GM23338 (cell line): ENCODE measurements around the gene PTPN12. TPM values are rescaled to one million over a fixed set of nuclear protein-coding genes. Genes with fewer than 3 reads are reported as not detected.
A peak's percentile ranks its signal among the peaks of the same experiment; 100 is the strongest.

ENCODE experiments used
- ATAC-seq: fragments of 200-7000 bp; cut with Tn5 transposase; 3 replicates; pipeline ENCODE4 v1.9.1; 2020
- DNase-seq: peaks from one replicate; pipeline ENCODE4 v3.0.0-alpha.2; 2015; ENCODE audit warnings: low spot score
- H2AFZ ChIP-seq: fragments of 200-600 bp; sonication (generic); 2 replicates; pipeline ENCODE4 v1.8.0; 2016; ENCODE audit warnings: antibody characterized with exemption, mild to moderate bottlenecking, moderate library complexity
- H3F3A ChIP-seq: fragments of 200-600 bp; sonication (generic); replicated peaks from 2 replicates; pipeline ENCODE4 v1.8.0; 2017; ENCODE audit warnings: antibody characterized with exemption, mixed run types, low read depth
- H3K27ac ChIP-seq: fragments of 200-600 bp; sonication (generic); 2 replicates; pipeline ENCODE4 v1.6.1; 2016; ENCODE audit warnings: low read depth
- H3K27me3 ChIP-seq: fragments of 200-600 bp; sonication (generic); 2 replicates; pipeline ENCODE4 v1.8.0; 2016; ENCODE audit warnings: mild to moderate bottlenecking, mixed run types, moderate library complexity; ENCODE audit not compliant: insufficient read depth
- H3K36me3 ChIP-seq: fragments of 200-600 bp; sonication (generic); 2 replicates; pipeline ENCODE4 v1.8.0; 2016; ENCODE audit warnings: mild to moderate bottlenecking; ENCODE audit not compliant: insufficient read depth
- H3K4me1 ChIP-seq: fragments of 200-600 bp; sonication (generic); 2 replicates; pipeline ENCODE4 v1.8.0; 2016; ENCODE audit warnings: mild to moderate bottlenecking, moderate library complexity; ENCODE audit not compliant: insufficient read depth
- H3K4me2 ChIP-seq: fragments of 200-600 bp; sonication (generic); 2 replicates; pipeline ENCODE4 v1.7.1; 2017; ENCODE audit warnings: mixed run types
- H3K4me3 ChIP-seq: fragments of 200-600 bp; sonication (generic); 2 replicates; pipeline ENCODE4 v1.6.1; 2016; ENCODE audit warnings: mixed run types
- H3K79me2 ChIP-seq: fragments of 200-600 bp; sonication (generic); replicated peaks from 2 replicates; pipeline ENCODE4 v1.8.0; 2017; ENCODE audit warnings: mild to moderate bottlenecking; ENCODE audit not compliant: insufficient read depth
- H3K9me2 ChIP-seq: fragments of 200-600 bp; sonication (generic); 2 replicates; pipeline ENCODE4 v1.8.0; 2017; ENCODE audit not compliant: insufficient read depth
- H4K20me1 ChIP-seq: fragments of 200-600 bp; sonication (generic); replicated peaks from 2 replicates; pipeline ENCODE4 v1.8.0; 2017; ENCODE audit warnings: mild to moderate bottlenecking; ENCODE audit not compliant: insufficient read depth
- H3K27ac Mint-ChIP-seq: 2 replicates; pipeline ENCODE4 v1.8.0; 2020; ENCODE audit warnings: inconsistent platforms, mild to moderate bottlenecking, moderate library complexity, mixed read lengths
- H3K27me3 Mint-ChIP-seq: 3 replicates; pipeline ENCODE4 v1.8.0; 2022; ENCODE audit warnings: low read depth, mild to moderate bottlenecking, moderate library complexity, mixed read lengths, inconsistent platforms; ENCODE audit not compliant: insufficient read depth, poor library complexity
- H3K36me3 Mint-ChIP-seq: 3 replicates; pipeline ENCODE4 v1.8.0; 2021; ENCODE audit warnings: low read depth, mild to moderate bottlenecking, inconsistent platforms, moderate library complexity, mixed read lengths
- H3K4me1 Mint-ChIP-seq: 3 replicates; pipeline ENCODE4 v1.8.0; 2020; ENCODE audit warnings: mild to moderate bottlenecking, inconsistent platforms, mixed read lengths
- H3K4me3 Mint-ChIP-seq: 3 replicates; pipeline ENCODE4 v1.8.0; 2021; ENCODE audit warnings: moderate library complexity, mild to moderate bottlenecking, inconsistent platforms, mixed read lengths
- H3K9me3 Mint-ChIP-seq: 3 replicates; pipeline ENCODE4 v1.8.0; 2020; ENCODE audit warnings: moderate library complexity, mild to moderate bottlenecking, inconsistent platforms, mixed read lengths
- CREB1 ChIP-seq: fragments of 250-450 bp; sonication (Bioruptor Pico); IDR thresholded peaks from 2 replicates; pipeline ENCODE4 v1.5.0; 2020; ENCODE audit warnings: low read depth, mild to moderate bottlenecking, moderate library complexity
- CTCF ChIP-seq, 2 experiments: fragments of 200-600 bp in 1 of 2; sonication (generic) in 1 of 2; conservative IDR thresholded peaks; 2 replicates each; pipeline versions ENCODE4 v1.5.1 to v1.6.1; 2016 to 2017; ENCODE audit warnings: antibody characterized with exemption in 2 of 2, low read depth in 2 of 2, mild to moderate bottlenecking in 2 of 2, moderate library complexity in 1 of 2
- ETS1 ChIP-seq: IDR thresholded peaks from 2 replicates; pipeline ENCODE4 v1.6.1; 2016; ENCODE audit warnings: antibody characterized with exemption
- EZH2phosphoT487 ChIP-seq: fragments of 200-600 bp; sonication (generic); IDR thresholded peaks from one replicate; pipeline ENCODE4 v1.8.1; 2018; ENCODE audit warnings: antibody characterized with exemption; ENCODE audit not compliant: unreplicated experiment
- JUNB ChIP-seq: IDR thresholded peaks from one replicate; pipeline ENCODE4 v1.6.1; 2016; ENCODE audit warnings: antibody characterized with exemption; ENCODE audit not compliant: unreplicated experiment
- NANOG ChIP-seq: IDR thresholded peaks from 2 replicates; pipeline ENCODE4 v1.6.1; 2016; ENCODE audit warnings: antibody characterized with exemption, borderline replicate concordance
- POLR2AphosphoS5 ChIP-seq: IDR thresholded peaks from 2 replicates; pipeline ENCODE4 v1.6.1; 2016; ENCODE audit warnings: antibody characterized with exemption, low read depth
- REST ChIP-seq: IDR thresholded peaks from one replicate; pipeline ENCODE4 v1.6.1; 2018; ENCODE audit warnings: antibody characterized with exemption; ENCODE audit not compliant: unreplicated experiment
- STAT1 ChIP-seq: IDR thresholded peaks from one replicate; pipeline ENCODE4 v1.6.1; 2016; ENCODE audit warnings: antibody characterized with exemption; ENCODE audit not compliant: unreplicated experiment
- ZNF114 ChIP-seq: fragments of 250-450 bp; sonication (Bioruptor Pico); IDR thresholded peaks from 2 replicates; pipeline ENCODE4 v1.5.0; 2020; ENCODE audit warnings: mild to moderate bottlenecking, moderate library complexity
- ZNF331 ChIP-seq: fragments of 250-450 bp; sonication (Bioruptor Pico); IDR thresholded peaks from 2 replicates; pipeline ENCODE4 v1.5.0; 2020; ENCODE audit warnings: low read depth, mild to moderate bottlenecking, moderate library complexity
- ZNF462 ChIP-seq: fragments of 250-450 bp; sonication (Bioruptor Pico); IDR thresholded peaks from 2 replicates; pipeline ENCODE4 v1.5.0; 2020; ENCODE audit warnings: mild to moderate bottlenecking, moderate library complexity
- polyA plus RNA-seq: library from polyadenylated mRNA; unstranded; fragments of >200 nt; fragmentation: Nextera tagmentation; extraction: Ambion mirVana; gene quantifications from 2 replicates; pipeline ENCODE4 v1.2.1, GENCODE V29; 2016
- total RNA-seq: library from RNA; depleted of rRNA; stranded (reverse); fragments of >200 nt; shearing (Covaris generic); gene quantifications from 2 replicates; pipeline ENCODE4 v1.2.3, GENCODE V29; 2014

Gene PTPN12
- total and polyA plus RNA-seq, 2 experiments from 2014 or later, result 58.8 to 187 TPM

- Histone ChIP-seq H3K9me2 (no peaks in the 10 kb centered on the region), H4K20me1 (no peaks in the 10 kb centered on the region; the same call in none of the 2 replicates), H3K4me1 (no peaks in the 10 kb centered on the region), H3K4me3 (no peak overlapping the region), H3K79me2 (no peaks in the 10 kb centered on the region), H2AFZ (no peak overlapping the region), H3K27ac (0 out of 2 replicates have a peak overlapping the region, but pooled peaks have one; percentile 6), H3K4me2 (no peak overlapping the region), H3F3A (no peaks in the 10 kb centered on the region), H3K27me3 (no peaks in the 10 kb centered on the region), H3K36me3 (no peaks in the 10 kb centered on the region)
- TF ChIP-seq EZH2phosphoT487 (no peak), JUNB (no peak), NANOG (no peak), POLR2AphosphoS5 (no peak), ETS1 (no peak), ZNF331 (CRISPR knock-in tag) (no peak), STAT1 (no peak), CREB1 (no peak), REST (no peak), ZNF114 (CRISPR knock-in tag) (no peak), ZNF462 (CRISPR knock-in tag) (no peak), CTCF (conservative IDR thresholded peaks at IDR 0.05; ENCODE audit: low read depth in 2 of 2) (no peak)
- no peak overlapping the region for H3K4me3 Mint-ChIP-seq
- peaks cover 5% of the 10 kb centered on the region; the same call in 2 of the 3 replicates for H3K4me1 Mint-ChIP-seq
- peaks cover 2% of the 10 kb centered on the region for H3K27me3 Mint-ChIP-seq
- no peaks in the 10 kb centered on the region for H3K9me3 Mint-ChIP-seq
- ATAC-seq, result no peak
- no peak for DNase-seq
- no peaks in the 10 kb centered on the region for H3K36me3 Mint-ChIP-seq
- H3K27ac Mint-ChIP-seq, result no peak overlapping the region
Measured at GRCh38 chr7:77665161-77665560, 128.1 kb downstream of the PTPN12 start.
